Measurements from ENCODE around the gene CEP135.
A peak's percentile ranks its signal among the peaks of the same experiment; 100 is the strongest.
"Not testable (repeated sequence)": the region's sequence is repeated elsewhere in the genome, so short reads cannot be mapped to it uniquely, and the experiment has no call there.

CEP135 gene

GRCh38 chr4:55939421-55939820, 9.3 kb upstream of the CEP135 start:
- DNase-seq (ENCODE audit: low read depth, low spot score), result no peak

GRCh38 chr4:55941881-55942396, 6.8 kb upstream of the CEP135 start:
- DNase-seq (ENCODE audit: low read depth, low spot score), result no peak

- no peak for DNase-seq (ENCODE audit: low read depth, low spot score)
Observed at GRCh38 chr4:55947254-55947882, 1.4 kb upstream of the CEP135 start.

- no peak for DNase-seq (ENCODE audit: low read depth, low spot score)
Observed at GRCh38 chr4:55947912-55948725, 626 bp upstream of the CEP135 start.

GRCh38 chr4:55949482-55949802, 697 bp downstream of the CEP135 start:
- DNase-seq (ENCODE audit: low read depth, low spot score), result no peak

- DNase-seq (ENCODE audit: low read depth, low spot score), result no peak
Observed at GRCh38 chr4:55951191-55951922, 2.6 kb downstream of the CEP135 start.

GRCh38 chr4:55955710-55956109, 7.0 kb downstream of the CEP135 start:
- DNase-seq (ENCODE audit: low read depth, low spot score), result no peak

GRCh38 chr4:55959655-55960054, 10.9 kb downstream of the CEP135 start:
- no peak for DNase-seq (ENCODE audit: low read depth, low spot score)

GRCh38 chr4:55964046-55964445, 15.3 kb downstream of the CEP135 start:
- DNase-seq (ENCODE audit: low read depth, low spot score), result no peak

- DNase-seq (ENCODE audit: low read depth, low spot score), result no peak
Observed at GRCh38 chr4:55965585-55965984, 16.8 kb downstream of the CEP135 start.

- DNase-seq (ENCODE audit: low read depth, low spot score), result not testable (repeated sequence)
Observed at GRCh38 chr4:55966324-55966723, 17.6 kb downstream of the CEP135 start.

- DNase-seq (ENCODE audit: low read depth, low spot score), result no peak
Observed at GRCh38 chr4:55967376-55967775, 18.6 kb downstream of the CEP135 start.

GRCh38 chr4:55973650-55974049, 24.9 kb downstream of the CEP135 start:
- peak; percentile 11 for DNase-seq (ENCODE audit: low read depth, low spot score)

GRCh38 chr4:55977811-55978210, 29.1 kb downstream of the CEP135 start:
- DNase-seq (ENCODE audit: low read depth, low spot score), result no peak

GRCh38 chr4:55979562-55979961, 30.8 kb downstream of the CEP135 start:
- no peak for DNase-seq (ENCODE audit: low read depth, low spot score)

GRCh38 chr4:55980725-55981124, 32.0 kb downstream of the CEP135 start:
- DNase-seq (ENCODE audit: low read depth, low spot score), result no peak

- DNase-seq (ENCODE audit: low read depth, low spot score), result no peak
Observed at GRCh38 chr4:55982976-55983375, 34.2 kb downstream of the CEP135 start.

GRCh38 chr4:55989766-55990165, 41.0 kb downstream of the CEP135 start:
- no peak for DNase-seq (ENCODE audit: low read depth, low spot score)

- DNase-seq (ENCODE audit: low read depth, low spot score), result no peak
Observed at GRCh38 chr4:55993994-55994663, 45.4 kb downstream of the CEP135 start.

GRCh38 chr4:55996646-55997045, 47.9 kb downstream of the CEP135 start:
- no peak for DNase-seq (ENCODE audit: low read depth, low spot score)

GRCh38 chr4:56003606-56004005, 54.9 kb downstream of the CEP135 start:
- DNase-seq (ENCODE audit: low read depth, low spot score), result no peak

- DNase-seq (ENCODE audit: low read depth, low spot score), result no peak
Observed at GRCh38 chr4:56004235-56004634, 55.5 kb downstream of the CEP135 start.

Measured in ELF-1 (cell line).